Ishikawa (cell line): Measurements from ENCODE around the gene CTU1.

Experiments used
- EP300 ChIP-seq: IDR thresholded peaks from 2 replicates; pipeline ENCODE4 v1.6.1; 2012; ENCODE audit warnings: borderline replicate concordance
- TF ChIP-seq, protein P1 (sequence below): IDR thresholded peaks from 2 replicates; pipeline ENCODE4 v1.6.1; 2012; ENCODE audit warnings: low read depth, mild to moderate bottlenecking

DNA sequence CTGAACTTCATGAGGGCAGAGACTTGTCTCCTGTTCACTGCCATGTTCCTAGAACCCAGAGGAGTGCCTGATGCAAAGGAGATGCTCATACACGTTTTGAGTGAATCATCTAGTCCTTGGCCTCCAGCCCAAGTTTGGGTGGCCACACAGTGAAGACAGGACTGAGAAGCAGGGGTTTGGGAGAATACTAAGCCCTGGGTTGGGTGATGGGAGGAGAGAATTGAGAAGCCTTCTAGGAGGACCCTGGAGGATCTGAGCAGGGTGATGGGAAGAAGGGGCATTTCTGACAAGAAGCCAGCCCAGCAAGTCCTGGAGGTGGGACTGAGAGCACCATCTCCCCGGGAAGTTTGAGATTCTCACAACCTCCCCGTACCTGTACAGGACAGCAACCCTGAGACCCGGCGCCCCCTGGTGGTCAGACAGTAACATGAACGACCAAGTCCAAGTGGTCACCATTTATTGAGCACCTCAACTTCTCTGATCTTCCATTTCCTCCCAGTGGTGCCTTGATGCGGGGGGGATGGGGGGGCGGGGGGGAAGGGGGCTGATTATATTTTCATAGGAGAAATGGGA lies 11.0 kb downstream of the CTU1 start:
- TF ChIP-seq, protein P1, sequence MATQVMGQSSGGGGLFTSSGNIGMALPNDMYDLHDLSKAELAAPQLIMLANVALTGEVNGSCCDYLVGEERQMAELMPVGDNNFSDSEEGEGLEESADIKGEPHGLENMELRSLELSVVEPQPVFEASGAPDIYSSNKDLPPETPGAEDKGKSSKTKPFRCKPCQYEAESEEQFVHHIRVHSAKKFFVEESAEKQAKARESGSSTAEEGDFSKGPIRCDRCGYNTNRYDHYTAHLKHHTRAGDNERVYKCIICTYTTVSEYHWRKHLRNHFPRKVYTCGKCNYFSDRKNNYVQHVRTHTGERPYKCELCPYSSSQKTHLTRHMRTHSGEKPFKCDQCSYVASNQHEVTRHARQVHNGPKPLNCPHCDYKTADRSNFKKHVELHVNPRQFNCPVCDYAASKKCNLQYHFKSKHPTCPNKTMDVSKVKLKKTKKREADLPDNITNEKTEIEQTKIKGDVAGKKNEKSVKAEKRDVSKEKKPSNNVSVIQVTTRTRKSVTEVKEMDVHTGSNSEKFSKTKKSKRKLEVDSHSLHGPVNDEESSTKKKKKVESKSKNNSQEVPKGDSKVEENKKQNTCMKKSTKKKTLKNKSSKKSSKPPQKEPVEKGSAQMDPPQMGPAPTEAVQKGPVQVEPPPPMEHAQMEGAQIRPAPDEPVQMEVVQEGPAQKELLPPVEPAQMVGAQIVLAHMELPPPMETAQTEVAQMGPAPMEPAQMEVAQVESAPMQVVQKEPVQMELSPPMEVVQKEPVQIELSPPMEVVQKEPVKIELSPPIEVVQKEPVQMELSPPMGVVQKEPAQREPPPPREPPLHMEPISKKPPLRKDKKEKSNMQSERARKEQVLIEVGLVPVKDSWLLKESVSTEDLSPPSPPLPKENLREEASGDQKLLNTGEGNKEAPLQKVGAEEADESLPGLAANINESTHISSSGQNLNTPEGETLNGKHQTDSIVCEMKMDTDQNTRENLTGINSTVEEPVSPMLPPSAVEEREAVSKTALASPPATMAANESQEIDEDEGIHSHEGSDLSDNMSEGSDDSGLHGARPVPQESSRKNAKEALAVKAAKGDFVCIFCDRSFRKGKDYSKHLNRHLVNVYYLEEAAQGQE = no peak
- TF ChIP-seq EP300 = no peak
